Mammary epithelial cell (primary cell): ENCODE results near the gene SMC1B.

ENCODE experiments used
- CTCF ChIP-seq, 2 donors: IDR thresholded peaks in 1 of 2; conservative IDR thresholded peaks in 1 of 2; 2 replicates each; pipeline ENCODE4 v1.5.1; 2011 to 2012; ENCODE audit warnings: inconsistent platforms in 2 of 2, low read length in 2 of 2, mild to moderate bottlenecking in 2 of 2, control low read depth in 1 of 2, low read depth in 1 of 2; ENCODE audit not compliant: insufficient read depth in 1 of 2; ENCODE audit errors: extremely low read depth in 1 of 2
- EZH2 ChIP-seq: IDR thresholded peaks from 2 replicates; pipeline ENCODE4 v1.6.1; 2012; ENCODE audit warnings: low read length, inconsistent platforms, borderline replicate concordance

GRCh38 chr22:45451972-45452371 is 38.6 kb upstream of the SMC1B start:
- TF ChIP-seq CTCF (conservative IDR thresholded peaks at IDR 0.05 in 1 of 2, IDR thresholded peaks at IDR 0.05 in 1 of 2; ENCODE audit: extremely low read depth in 1 of 2, insufficient read depth in 1 of 2, low read depth in 1 of 2, low read length in 2 of 2) (no peak), EZH2 (no peak)
